ENCODE results near the gene BSN. TPM values are rescaled to one million over a fixed set of nuclear protein-coding genes. Genes with fewer than 3 reads are reported as not detected.

The BSN gene
- total and polyA plus RNA-seq, 2 of the 4 experiments (the other 2 are of a cell fraction): under 0.01 to 0.03 TPM

Small RNA genes within 50 kb of the gene (microRNA-seq; reads per million reads assigned to microRNA genes)
- not detected for gene AMIGO3 (ENCODE audit: insufficient read depth, insufficient read length)

Small RNA genes within 50 kb of the gene (small RNA-seq; reads per million reads assigned to genes)
- 0 reads per million in 5 experiments for gene AMIGO3

Other genes starting within 250 kb of the BSN start
- gene USP4, start 214.4 kb upstream of the BSN start, total RNA-seq (2012; rRNA removed): 28.6 and 29.9 TPM in 2 replicates
- gene USP4, start 214.4 kb upstream of the BSN start, polyA plus RNA-seq (2012; rRNA removed): 36.1 and 42.3 TPM in 2 replicates
- gene GPX1, start 196.1 kb upstream of the BSN start, total RNA-seq (2012; rRNA removed): 126 and 128 TPM in 2 replicates
- 680 and 1,004 TPM in 2 replicates for gene GPX1, start 196.1 kb upstream of the BSN start, polyA plus RNA-seq (2012; rRNA removed)
- gene RHOA, start 142.5 kb upstream of the BSN start, total RNA-seq (2012; rRNA removed): 879 and 897 TPM in 2 replicates
- 369 and 383 TPM in 2 replicates for gene RHOA, start 142.5 kb upstream of the BSN start, polyA plus RNA-seq (2012; rRNA removed)
- gene TCTA, start 142.1 kb upstream of the BSN start, total RNA-seq (2012; rRNA removed): 12.8 and 15.1 TPM in 2 replicates
- 43.2 and 46.6 TPM in 2 replicates for gene TCTA, start 142.1 kb upstream of the BSN start, polyA plus RNA-seq (2012; rRNA removed)
- 0.28 and 0.36 TPM in 2 replicates for gene AMT, start 132.0 kb upstream of the BSN start, total RNA-seq (2012; rRNA removed)
- gene AMT, start 132.0 kb upstream of the BSN start, polyA plus RNA-seq (2012; rRNA removed): 5.0 and 5.5 TPM in 2 replicates
- 2.8 and 3.4 TPM in 2 replicates for gene NICN1, start 125.2 kb upstream of the BSN start, total RNA-seq (2012; rRNA removed)
- 8.0 and 11.4 TPM in 2 replicates for gene NICN1, start 125.2 kb upstream of the BSN start, polyA plus RNA-seq (2012; rRNA removed)
- gene DAG1, start 84.2 kb upstream of the BSN start, total RNA-seq (2012; rRNA removed): 30.8 and 31.0 TPM in 2 replicates
- gene DAG1, start 84.2 kb upstream of the BSN start, polyA plus RNA-seq (2012; rRNA removed): 40.2 and 41.0 TPM in 2 replicates
- 116 and 142 TPM in 2 replicates for gene APEH, start 119.9 kb downstream of the BSN start, total RNA-seq (2012; rRNA removed)
- gene APEH, start 119.9 kb downstream of the BSN start, polyA plus RNA-seq (2012; rRNA removed): 84.3 and 89.2 TPM in 2 replicates
- 1.1 and 1.3 TPM in 2 replicates for gene MST1, start 135.0 kb downstream of the BSN start, total RNA-seq (2012; rRNA removed)
- 13.0 and 16.6 TPM in 2 replicates for gene MST1, start 135.0 kb downstream of the BSN start, polyA plus RNA-seq (2012; rRNA removed)
- 10.8 and 13.4 TPM in 2 replicates for gene RNF123, start 135.1 kb downstream of the BSN start, total RNA-seq (2012; rRNA removed)
- 37.7 and 45.6 TPM in 2 replicates for gene RNF123, start 135.1 kb downstream of the BSN start, polyA plus RNA-seq (2012; rRNA removed)
- not detected in 2 replicates for gene AMIGO3, start 165.2 kb downstream of the BSN start, total RNA-seq (2012; rRNA removed)
- gene AMIGO3, start 165.2 kb downstream of the BSN start, polyA plus RNA-seq (2012; rRNA removed): 1.5 and 2.7 TPM in 2 replicates
- gene GMPPB, start 169.5 kb downstream of the BSN start, total RNA-seq (2012; rRNA removed): 35.8 and 37.3 TPM in 2 replicates
- gene GMPPB, start 169.5 kb downstream of the BSN start, polyA plus RNA-seq (2012; rRNA removed): 27.9 and 29.5 TPM in 2 replicates
- 28.6 and 28.7 TPM in 2 replicates for gene IP6K1, start 232.1 kb downstream of the BSN start, total RNA-seq (2012; rRNA removed)
- gene IP6K1, start 232.1 kb downstream of the BSN start, polyA plus RNA-seq (2012; rRNA removed): 28.3 and 31.2 TPM in 2 replicates
- gene CDHR4, start 245.4 kb downstream of the BSN start, total RNA-seq (2012; rRNA removed): not detected in 2 replicates
- 0.07 TPM in 1 of 2 replicates, not detected in the other for gene CDHR4, start 245.4 kb downstream of the BSN start, polyA plus RNA-seq (2012; rRNA removed)
- 2.3 and 2.8 TPM in 2 replicates for gene INKA1, start 248.8 kb downstream of the BSN start, total RNA-seq (2012; rRNA removed)
- gene INKA1, start 248.8 kb downstream of the BSN start, polyA plus RNA-seq (2012; rRNA removed): 4.5 and 5.4 TPM in 2 replicates

Measured in IMR-90 (cell line).